GM11168 (cell line): ENCODE data around the gene CREB3L4.

ENCODE experiments used
- in situ Hi-C: fragments of 300-500 bp; cut with MboI; formaldehyde crosslinking; loops from one replicate; pipeline ENCODE4 v1.12.0; 2022; ENCODE audit warnings: low sequenced_read_pairs; ENCODE audit not compliant: unreplicated experiment

The CREB3L4 gene

DNA sequence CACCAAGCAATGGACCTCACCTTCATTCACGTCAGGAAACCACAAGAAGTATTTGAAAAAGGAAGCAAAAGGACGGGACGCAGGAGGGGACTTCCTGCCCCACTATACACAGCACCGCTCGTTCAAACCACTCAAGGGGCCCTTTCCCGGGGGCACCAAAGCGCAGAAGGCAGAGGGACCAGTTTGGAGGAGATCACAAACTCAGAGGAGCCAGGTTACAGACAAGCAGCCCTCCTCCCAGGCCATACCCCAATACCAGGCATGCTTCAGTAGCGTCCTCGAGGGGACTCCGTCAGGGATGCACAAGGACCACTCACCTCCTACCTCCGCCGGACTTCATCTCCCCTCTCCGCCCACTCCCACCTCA lies 10.0 kb upstream of the CREB3L4 start:
- in situ Hi-C loops, result no loop called here

DNA sequence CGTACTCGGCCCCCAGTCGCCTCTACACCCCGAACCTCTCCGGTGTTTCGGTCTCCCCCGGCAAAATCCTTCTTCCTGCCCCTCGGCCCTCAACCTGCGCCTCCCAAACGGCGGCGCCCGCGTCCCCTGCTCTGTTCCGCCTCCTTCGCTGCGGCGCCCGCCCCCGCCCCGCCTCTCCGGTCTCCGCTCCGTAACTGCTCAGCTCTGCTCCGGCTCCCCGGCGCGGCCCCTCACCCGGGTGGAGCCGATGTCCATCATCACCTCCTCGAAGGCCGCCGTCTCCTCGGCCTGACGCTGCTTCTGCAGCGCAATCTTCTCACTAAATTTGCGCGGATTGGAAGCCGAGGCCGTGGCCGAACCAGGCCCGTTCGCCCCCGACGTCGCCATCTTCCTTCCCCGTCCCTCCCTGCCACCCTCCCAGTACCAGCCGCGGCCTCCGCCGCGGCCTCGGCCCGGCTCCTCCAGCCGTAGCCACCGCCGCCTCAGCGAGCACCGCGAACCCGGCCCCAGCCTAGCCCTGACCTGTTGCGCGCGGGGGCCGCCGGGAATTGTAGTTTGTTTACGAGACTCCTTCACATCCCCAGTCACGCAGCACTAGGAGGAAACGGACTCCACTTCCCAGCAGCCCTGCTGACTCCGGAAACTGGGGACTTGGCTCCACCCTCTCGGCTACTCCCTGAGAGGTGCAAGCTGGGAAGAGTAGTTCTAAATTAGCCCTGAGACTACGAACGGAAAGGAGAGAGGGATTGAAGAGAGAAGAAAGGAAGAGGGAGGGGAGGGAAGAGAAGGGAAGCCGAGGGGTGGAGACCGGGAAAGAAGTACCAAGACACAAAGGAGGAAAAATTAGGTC lies 9.4 kb upstream of the CREB3L4 start, which contains the start of gene CRTC2:
CRTC2 (minus strand) TSS at position 502 of the 850 bp plus-strand sequence; CDS start at position 387, 115 bp downstream.
- in situ Hi-C loops, result no loop called here

DNA sequence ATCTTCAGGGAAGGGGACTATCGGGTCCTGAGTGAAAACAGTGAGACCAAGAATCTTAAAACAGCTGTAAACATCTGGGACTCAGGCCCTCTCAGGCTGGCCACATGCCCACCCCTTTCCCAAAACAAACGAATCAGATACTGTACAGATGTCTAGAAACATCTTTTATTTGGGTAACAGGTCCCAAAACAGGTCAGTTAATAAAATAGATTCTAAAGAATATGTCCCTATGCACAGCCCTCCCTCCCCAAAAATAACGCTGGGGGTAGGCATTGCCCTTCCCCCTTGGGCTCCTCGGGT lies 8.8 kb upstream of the CREB3L4 start:
- in situ Hi-C loops, result no loop called here

DNA sequence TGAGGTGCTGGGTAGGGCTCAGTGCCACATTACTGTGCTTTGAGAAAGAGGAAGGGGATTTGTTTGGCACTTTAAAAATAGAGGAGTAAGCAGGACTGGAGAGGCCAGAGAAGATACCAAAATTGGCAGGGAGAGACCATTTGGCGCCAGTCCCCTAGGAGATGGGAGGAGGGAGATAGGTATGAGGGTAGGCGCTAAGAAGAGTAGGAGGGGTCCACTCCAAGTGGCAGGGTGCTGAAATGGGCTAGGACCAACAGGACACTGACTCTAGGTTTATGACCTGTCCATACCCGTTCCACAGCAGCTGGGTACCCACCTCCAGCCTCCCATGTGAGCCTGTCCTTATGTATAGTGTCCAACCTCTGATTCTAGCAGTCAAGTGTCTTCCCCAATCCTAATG lies 8.2 kb upstream of the CREB3L4 start:
- in situ Hi-C loops, result no loop called here

DNA sequence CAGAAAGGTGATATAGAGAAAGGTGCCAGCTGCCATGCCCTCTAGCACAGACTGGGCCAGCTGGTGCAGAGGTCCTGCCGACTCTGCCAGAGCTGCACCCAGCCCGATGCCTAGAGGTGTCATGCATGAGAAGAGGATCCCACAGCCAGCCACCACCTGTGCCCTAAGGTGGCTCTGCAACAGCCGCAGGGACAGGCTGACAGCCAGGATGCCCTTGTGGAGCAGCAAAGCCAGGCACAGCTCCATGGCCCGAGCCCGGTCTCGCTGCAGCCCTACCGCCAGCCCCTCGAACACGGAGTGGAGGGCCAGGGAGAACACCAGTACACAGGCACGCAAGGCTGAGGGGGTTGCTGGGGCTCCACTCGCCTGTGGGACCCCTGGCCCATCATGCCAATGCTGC lies 7.5 kb upstream of the CREB3L4 start:
- in situ Hi-C loops, result loop anchor here (10.0 kb wide), 1 partner anchor 165 kb away; no protein-coding TSS in a partner anchor

DNA sequence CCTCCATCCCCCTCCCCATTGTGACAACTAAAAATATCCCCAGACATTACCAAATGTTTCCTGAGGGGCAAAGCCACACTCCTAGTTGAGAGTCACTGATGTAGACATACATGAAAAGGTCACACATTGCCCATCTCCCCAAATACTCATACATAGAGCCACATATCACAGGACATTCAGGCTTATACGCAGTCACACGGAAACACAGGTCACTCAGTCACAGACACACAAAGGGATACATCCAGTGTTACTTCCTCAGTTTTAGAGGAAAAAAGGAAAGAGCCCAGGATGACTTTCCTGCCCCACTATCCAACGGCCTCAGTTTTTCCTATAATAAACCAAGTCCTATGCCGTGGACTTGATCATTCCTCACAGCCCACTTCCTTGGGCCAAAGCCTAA lies 6.3 kb upstream of the CREB3L4 start:
- in situ Hi-C loops, result loop anchor here (10.0 kb wide), 1 partner anchor 167 kb away; no protein-coding TSS in a partner anchor

DNA sequence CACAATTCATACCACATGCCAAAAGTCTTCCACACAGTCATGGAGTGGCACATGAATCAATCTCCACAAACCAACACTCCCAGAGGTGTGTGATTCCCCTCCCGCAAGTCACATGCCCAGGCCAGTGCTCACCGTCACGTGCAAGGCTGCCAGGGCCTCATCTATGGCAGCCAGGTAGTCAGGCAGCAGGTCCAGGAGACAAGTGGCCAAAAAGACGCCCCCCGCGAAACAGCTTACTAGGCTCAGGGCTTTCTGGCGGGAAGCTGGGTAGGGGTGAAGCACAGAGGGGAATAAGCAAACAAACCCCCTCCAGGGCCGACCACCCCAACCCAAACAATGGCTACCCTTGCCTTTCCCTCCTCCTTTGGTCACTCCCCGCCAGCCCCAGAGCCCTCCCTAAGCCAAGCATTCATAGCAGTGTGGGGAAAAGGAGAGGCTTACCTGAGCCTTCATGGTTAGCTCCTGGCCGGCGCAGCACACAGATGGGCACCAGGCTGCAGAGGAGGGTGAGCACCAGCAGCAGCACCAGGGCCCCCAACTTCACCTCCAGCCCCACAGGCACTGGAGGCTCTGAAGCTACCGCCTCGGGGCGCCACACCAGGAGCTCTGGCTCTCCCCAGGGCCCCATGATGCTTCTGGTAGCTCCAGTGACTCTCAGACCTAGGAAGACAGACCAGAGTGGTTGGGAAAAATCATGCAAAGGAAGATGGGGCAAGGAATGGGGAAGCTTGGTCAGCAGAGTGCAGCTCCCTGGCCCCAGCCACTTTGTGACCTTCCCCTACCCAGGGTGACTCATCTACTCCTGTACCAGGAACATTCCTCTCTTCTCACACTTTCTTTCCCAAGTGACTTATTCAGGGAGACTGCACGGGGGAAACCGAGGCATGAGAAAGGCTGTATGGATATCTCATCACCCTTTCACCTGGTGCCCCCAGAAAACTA lies 5.3 kb upstream of the CREB3L4 start:
- in situ Hi-C loops, result loop anchor here (10.0 kb wide), 1 partner anchor 168 kb away; no protein-coding TSS in a partner anchor

DNA sequence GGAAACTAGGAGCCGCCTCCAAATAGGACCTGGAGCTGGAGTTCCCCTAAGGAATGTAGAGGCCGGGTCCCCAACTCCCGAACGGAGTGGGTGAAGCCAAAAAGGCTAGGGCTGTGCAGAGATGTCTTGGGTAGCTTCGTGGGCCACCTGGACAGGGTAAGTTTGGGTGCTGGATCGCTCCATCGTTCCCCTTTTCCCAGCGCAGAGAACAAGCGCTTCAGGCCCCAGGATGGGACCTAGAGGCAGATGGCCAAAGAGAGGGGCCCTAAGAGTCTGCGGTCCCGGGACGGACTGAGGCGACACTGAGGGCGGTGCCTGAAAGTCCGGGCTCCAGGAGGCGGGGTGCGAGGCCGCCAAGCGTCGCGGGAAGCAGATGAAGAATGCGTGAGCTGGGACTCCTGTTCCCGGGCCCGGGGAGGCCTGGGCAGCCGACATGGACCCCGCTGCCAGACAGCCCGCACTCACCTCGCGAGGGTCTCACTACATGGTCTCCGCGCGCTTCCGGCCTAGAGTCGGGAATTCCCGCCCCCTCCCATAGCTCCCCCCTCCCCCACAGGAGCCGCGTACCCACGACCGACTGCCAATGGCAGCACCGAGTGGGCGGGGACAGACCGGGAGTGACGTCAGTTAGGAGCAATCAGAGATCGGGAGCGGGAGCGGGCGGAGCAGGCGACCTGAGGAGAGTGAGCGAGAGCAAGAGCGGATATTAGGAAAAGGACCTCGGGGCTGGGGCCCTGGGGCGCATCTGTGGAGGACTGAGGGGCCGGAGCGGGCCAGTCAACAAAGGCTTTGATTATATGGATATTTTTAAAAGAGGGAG lies 4.5 kb upstream of the CREB3L4 start, which contains the start of gene SLC39A1:
SLC39A1 (minus strand) TSS at position 508 of the 820 bp plus-strand sequence. CDS start 822 bp downstream, outside the sequence.
- in situ Hi-C loops, result loop anchor here (10.0 kb wide), 1 partner anchor 168 kb away; no protein-coding TSS in a partner anchor

DNA sequence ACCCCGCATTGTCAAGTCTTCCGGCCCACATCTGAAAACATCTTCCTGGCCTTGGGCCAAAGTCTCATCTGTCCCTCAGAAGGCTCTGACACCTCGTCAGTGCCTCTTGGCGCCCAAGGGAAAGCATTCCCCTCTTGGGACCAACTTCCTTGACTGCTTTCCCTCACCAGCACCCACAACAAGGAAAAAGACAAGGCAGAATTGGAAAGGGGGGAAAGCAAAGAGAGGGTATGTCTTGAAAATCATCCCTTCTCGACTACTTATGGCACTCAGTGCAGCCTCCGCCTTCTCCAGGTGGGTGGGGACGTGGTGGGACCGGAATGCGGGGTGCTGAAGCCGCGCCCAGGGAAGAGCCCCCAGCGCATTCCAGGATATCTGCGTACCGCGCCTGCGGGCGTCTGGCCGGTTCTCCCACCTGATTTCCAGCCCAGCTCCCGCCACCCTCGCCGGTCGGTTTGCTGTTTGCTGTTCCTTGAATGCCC lies 3.8 kb upstream of the CREB3L4 start:
- in situ Hi-C loops, result loop anchor here (10.0 kb wide), 1 partner anchor 169 kb away; no protein-coding TSS in a partner anchor

DNA sequence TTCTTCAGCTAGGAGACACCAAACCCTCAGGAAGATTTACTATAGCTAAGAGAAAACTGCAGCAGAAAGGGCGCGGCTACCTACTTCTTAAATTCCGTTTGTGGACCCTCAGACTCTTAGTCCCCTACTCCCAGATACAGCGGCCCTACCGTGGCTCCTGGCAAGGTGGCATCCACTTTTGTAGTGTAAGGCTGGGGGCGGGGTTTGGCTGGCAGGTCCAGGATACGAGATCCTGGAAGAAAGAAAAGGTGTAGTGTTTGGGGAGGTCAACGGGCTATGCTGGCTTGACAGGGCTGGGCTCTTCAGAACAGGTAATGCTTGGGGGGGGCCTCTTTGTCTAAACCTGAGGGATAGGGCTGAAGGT lies 280 bp downstream of the CREB3L4 start:
- in situ Hi-C loops, result loop anchor here (10.0 kb wide), 1 partner anchor 173 kb away; no protein-coding TSS in a partner anchor

DNA sequence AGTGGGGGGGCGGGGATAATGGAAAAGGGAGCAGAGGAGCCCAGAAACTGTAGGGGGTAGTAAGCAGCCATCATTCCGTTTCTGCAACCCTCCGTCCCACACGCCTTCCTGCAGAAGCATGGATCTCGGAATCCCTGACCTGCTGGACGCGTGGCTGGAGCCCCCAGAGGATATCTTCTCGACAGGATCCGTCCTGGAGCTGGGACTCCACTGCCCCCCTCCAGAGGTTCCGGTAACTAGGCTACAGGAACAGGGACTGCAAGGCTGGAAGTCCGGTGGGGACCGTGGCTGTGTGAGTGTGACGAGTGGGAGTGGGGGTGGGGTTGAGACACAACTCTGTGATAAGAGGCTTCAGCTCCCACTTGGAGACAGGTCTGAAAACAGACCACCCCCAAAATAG lies 706 bp downstream of the CREB3L4 start:
- in situ Hi-C loops, result loop anchor here (10.0 kb wide), 1 partner anchor 174 kb away; no protein-coding TSS in a partner anchor

DNA sequence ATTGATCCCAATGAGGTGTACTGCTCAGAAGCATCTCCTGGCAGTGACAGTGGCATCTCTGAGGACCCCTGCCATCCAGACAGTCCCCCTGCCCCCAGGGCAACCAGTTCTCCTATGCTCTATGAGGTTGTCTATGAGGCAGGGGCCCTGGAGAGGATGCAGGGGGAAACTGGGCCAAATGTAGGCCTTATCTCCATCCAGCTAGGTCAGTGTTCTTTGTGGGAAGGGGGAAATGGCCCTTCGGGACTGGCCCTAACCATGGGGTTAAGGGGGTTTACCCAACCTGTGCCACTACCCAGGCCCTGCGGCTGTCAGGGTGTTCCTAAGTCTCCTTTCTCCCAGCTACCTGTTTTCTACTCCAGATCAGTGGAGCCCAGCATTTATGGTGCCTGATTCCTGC lies 1.3 kb downstream of the CREB3L4 start:
- in situ Hi-C loops, result loop anchor here (10.0 kb wide), 1 partner anchor 174 kb away; no protein-coding TSS in a partner anchor

DNA sequence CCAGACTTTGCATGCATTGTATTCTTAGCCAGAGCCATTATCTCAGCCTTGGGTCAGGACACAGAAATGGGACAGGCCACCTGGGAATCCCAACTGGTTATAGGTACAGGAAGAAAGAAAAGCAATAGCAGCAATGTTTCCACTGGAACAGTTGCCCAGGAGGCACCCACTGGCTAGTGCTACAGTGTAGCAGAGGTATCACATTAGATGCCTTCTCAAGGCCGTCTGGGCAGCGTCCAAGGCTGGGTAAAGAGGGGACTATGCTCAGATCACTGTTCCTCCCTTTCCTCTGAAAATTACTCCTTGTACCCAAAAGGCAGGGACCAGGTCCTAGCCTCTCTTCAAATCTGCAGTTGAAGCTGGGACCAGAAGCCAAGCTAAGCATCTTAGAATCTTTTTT lies 2.6 kb downstream of the CREB3L4 start:
- in situ Hi-C loops, result loop anchor here (10.0 kb wide), 1 partner anchor 296 kb away; the partner anchor contains the start of genes ILF2 and NPR1

DNA sequence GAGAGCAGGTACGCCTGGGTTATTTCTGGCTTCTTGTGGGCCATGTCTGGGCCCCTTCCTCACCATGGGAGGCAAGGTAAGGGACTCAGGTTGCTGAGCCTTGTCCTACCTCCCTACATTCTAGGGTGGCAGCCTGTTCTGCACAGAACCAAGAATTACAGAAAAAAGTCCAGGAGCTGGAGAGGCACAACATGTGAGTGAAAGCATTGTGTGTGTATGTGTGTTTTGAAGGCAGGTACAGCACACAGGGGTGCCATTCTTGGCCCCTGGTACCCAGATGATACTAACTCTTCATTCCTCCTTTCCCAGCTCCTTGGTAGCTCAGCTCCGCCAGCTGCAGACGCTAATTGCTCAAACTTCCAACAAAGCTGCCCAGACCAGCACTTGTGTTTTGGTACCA lies 5.4 kb downstream of the CREB3L4 start:
- in situ Hi-C loops, result loop anchor here (10.0 kb wide), 1 partner anchor 298 kb away; the partner anchor contains the start of genes ILF2 and NPR1

DNA sequence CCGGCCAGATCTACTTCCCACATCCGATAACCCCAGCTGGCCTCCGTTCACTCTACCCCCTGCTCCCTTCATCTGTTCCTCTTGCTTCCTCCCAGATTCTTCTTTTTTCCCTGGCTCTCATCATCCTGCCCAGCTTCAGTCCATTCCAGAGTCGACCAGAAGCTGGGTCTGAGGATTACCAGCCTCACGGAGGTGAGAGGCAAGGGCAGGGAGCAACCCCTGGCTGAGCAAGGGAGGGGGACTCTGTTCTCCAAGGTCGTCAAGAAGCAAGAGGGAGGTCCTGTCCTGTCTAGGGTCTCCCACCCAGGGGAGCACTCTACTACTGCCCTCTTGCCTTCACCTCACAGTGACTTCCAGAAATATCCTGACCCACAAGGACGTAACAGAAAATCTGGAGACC lies 5.8 kb downstream of the CREB3L4 start:
- in situ Hi-C loops, result loop anchor here (10.0 kb wide), 1 partner anchor 299 kb away; the partner anchor contains the start of genes ILF2 and NPR1

DNA sequence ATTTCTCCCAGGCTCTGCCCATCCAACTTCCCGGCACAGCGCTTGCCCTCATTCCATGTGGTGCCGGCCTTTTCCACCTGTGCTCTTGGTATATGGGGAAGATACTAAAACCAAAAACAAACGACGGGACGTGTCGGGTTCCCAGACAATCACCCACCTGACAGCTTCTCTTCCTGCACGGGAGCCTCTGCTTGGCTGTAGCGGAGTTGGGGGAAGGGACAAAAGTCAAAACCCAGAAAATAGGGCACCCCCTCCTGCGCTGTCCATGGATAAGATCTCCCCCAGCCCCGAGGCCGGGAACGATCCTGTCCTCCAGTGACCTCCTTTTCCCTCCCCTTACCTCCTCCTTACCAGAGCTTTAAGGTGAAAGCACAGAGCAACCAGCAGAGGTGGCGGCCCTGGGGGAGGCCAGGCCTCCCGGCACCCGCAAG lies 9.1 kb downstream of the CREB3L4 start:
- in situ Hi-C loops, result loop anchor here (10.0 to 25.0 kb wide), 2 partner anchors 302 to 465 kb away; partner anchors contain the start of genes ILF2 and NPR1

DNA sequence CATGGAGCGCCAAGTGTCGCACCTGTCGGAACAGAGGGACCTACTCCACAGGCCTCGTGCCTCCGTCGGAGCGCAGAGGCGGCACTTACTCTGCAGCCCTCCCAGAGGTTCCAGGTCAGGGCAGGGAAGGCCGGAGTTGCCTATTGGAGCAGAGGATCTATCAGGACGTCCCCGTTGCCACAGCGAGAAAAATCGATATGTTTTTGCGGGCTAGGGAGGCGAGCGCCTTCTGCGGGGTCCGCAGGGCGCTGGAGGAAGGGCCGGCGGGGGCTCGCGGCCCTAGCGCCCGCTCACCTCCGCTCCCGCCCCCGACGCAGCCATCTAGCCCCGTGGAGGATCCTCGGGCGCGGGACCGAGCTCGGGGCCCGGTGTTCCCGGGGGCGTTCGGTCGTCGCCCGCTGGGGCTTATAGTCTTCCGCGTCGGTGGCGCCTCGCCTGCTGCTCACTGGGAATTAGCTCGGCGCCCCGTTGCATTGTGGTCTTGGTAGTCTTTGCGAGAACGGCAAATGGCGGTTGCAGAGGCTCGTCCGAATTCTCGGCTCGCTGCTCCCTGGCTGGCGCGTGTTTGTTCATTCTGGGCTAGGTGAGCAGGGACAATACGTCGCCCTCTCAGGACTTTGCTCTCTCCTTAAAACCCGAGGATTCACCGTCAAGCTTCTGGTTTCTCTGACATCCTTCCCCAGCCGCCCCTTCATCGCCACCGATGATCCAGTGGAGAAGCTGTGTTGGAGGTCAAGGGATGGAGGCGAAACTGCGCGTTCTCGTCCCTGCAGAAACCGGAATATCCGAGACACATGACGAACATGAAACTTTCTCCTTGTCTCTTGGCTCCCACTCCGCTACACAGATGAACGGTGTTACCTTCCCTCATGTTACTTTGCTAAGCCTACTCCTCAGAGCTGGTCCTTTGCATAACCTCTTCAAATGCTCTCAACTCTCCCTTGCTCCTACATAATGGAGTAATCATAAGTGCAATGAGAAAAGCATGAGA lies 9.8 kb downstream of the CREB3L4 start, which contains the start of gene JTB:
JTB (minus strand) TSS at position 425 of the 991 bp plus-strand sequence; CDS start at position 3, 422 bp downstream.
- in situ Hi-C loops, result loop anchor here (10.0 to 25.0 kb wide), 2 partner anchors 303 to 465 kb away; partner anchors contain the start of genes ILF2 and NPR1
